ENCODE measurements around the gene CYB5RL. TPM values are rescaled to one million over a fixed set of nuclear protein-coding genes. Genes with fewer than 3 reads are reported as not detected.

CYB5RL gene
- total RNA-seq, 1 experiment from 2014 or later = 3.6 TPM

DNA sequence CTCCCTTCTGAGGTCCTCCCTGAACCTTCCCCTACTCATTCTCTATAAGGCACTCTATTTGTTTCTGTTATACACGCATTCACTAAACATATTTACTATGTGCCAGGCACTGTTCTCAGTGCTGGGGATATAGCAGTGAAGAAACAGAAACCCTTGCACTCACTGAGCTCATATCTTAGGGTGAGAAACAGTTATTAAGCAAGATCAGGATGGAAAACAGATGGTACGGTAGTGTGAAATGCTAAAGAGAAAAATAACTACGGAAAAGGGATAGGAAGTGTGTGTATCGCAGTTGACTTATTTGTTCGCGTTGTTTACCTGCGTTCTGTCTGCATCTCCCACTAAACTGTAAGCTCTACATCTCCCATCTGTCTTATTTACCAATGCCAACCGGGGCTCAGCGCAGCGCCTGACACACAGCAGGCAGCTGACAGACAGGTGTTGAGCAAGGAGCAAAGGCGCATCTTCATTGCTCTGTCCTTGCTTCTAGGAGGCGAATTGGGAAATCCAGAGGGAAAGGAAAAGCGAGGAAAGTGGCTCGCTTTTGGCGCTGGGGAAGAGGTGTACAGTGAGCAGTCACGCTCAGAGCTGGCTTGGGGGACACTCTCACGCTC is 572 bp downstream of the CYB5RL start:
- H3K9me2 ChIP-seq (replicated peaks; ENCODE audit: low read length) = no peaks in the 10 kb centered on the region
- no peaks in the 10 kb centered on the region for H3F3A ChIP-seq (ENCODE audit: low read length, unreplicated experiment)
- H3K27ac ChIP-seq (ENCODE audit: low read length) = no peak overlapping the region
- H4K20me1 ChIP-seq (ENCODE audit: low read length) = 0 out of 2 replicates have a peak, but pooled peaks cover 8% of the 10 kb centered on the region
- H3K27me3 ChIP-seq (ENCODE audit: low read length) = no peaks in the 10 kb centered on the region
- H3K9me3 ChIP-seq (ENCODE audit: low read length) = no peaks in the 10 kb centered on the region
- intact Hi-C loops (cut with micrococcal nuclease) = loop anchor here (1.0 kb wide), 1 partner anchor 129 kb away; no protein-coding TSS in a partner anchor
- H3K4me1 ChIP-seq (ENCODE audit: insufficient read depth, low read length) = peaks cover 24% of the 10 kb centered on the region
- H3K9ac ChIP-seq (ENCODE audit: low read length) = peak overlapping the region; percentile 95
- BruUV-seq (replicated peaks) = TSS peak; percentile 75
- H3K4me2 ChIP-seq (ENCODE audit: low read length) = peak overlapping the region; percentile 89
- peak overlapping the region; percentile 97 for H3K4me3 ChIP-seq (ENCODE audit: low read length)
- DNase-seq (no peak), ATAC-seq (peak; percentile 32)
- TF ChIP-seq, protein P1, sequence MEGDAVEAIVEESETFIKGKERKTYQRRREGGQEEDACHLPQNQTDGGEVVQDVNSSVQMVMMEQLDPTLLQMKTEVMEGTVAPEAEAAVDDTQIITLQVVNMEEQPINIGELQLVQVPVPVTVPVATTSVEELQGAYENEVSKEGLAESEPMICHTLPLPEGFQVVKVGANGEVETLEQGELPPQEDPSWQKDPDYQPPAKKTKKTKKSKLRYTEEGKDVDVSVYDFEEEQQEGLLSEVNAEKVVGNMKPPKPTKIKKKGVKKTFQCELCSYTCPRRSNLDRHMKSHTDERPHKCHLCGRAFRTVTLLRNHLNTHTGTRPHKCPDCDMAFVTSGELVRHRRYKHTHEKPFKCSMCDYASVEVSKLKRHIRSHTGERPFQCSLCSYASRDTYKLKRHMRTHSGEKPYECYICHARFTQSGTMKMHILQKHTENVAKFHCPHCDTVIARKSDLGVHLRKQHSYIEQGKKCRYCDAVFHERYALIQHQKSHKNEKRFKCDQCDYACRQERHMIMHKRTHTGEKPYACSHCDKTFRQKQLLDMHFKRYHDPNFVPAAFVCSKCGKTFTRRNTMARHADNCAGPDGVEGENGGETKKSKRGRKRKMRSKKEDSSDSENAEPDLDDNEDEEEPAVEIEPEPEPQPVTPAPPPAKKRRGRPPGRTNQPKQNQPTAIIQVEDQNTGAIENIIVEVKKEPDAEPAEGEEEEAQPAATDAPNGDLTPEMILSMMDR (conservative IDR thresholded peaks at IDR 0.05; ENCODE audit: low read depth, low read length) = no peak
- ChIA-PET POLR2A (ENCODE audit: unreplicated experiment) (interaction anchor here (0.6 to 0.7 kb wide), 3 partner anchors 233 to 735 kb away, joined by 4 to 7 read pairs (median 5); no protein-coding TSS in a partner anchor), CTCF (interaction anchor here (0.7 to 1.0 kb wide), 2 partner anchors 17 to 290 kb away, joined by 3 to 14 read pairs; no protein-coding TSS in a partner anchor)
- peak overlapping the region; percentile 91 for H2AFZ ChIP-seq (ENCODE audit: low read length)
- H3K79me2 ChIP-seq (ENCODE audit: low read length) = peaks cover 33% of the 10 kb centered on the region
- 0 out of 2 replicates have a peak, but pooled peaks cover 2% of the 10 kb centered on the region for H3K36me3 ChIP-seq (ENCODE audit: low read depth, low read length)

DNA sequence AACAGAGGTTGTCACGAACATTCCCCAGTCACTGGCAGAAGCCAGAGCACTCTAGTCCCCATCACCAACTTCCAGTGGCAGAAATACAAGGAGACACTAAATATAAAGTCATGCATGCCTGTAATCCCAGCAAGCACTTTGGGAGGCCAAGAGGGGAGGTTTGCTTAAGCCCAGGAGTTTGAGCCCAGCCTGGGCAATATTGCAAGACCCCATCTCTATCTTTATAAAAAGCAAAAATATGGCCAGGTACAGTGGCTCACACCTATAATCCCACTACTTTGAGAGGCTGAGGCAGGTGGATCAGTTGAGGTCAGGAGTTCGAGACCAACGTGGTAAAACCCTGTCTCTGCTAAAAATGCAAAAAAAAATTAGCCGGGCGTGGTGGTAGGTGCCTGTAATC is 6.4 kb downstream of the CYB5RL start:
- Histone ChIP-seq H3F3A (ENCODE audit: low read length, unreplicated experiment) (no peaks in the 10 kb centered on the region), H3K9me2 (replicated peaks; ENCODE audit: low read length) (no peaks in the 10 kb centered on the region), H3K27ac (ENCODE audit: low read length) (no peak overlapping the region), H3K36me3 (ENCODE audit: low read depth, low read length) (no peaks in the 10 kb centered on the region), H2AFZ (ENCODE audit: low read length) (no peak overlapping the region), H3K4me1 (ENCODE audit: insufficient read depth, low read length) (no peaks in the 10 kb centered on the region), H3K4me3 (ENCODE audit: low read length) (no peak overlapping the region), H3K27me3 (ENCODE audit: low read length) (no peaks in the 10 kb centered on the region), H4K20me1 (ENCODE audit: low read length) (no peaks in the 10 kb centered on the region), H3K79me2 (ENCODE audit: low read length) (no peaks in the 10 kb centered on the region), H3K4me2 (ENCODE audit: low read length) (no peak overlapping the region), H3K9me3 (ENCODE audit: low read length) (no peaks in the 10 kb centered on the region), H3K9ac (ENCODE audit: low read length) (no peak overlapping the region)
- ChIA-PET CTCF (no interaction called here), POLR2A (ENCODE audit: unreplicated experiment) (no interaction called here)
- TF ChIP-seq EZH2 (IDR thresholded peaks at IDR 0.05; ENCODE audit: low read length, unreplicated experiment) = no peak
- TF ChIP-seq, protein P1 (conservative IDR thresholded peaks at IDR 0.05; ENCODE audit: low read depth, low read length) = no peak
- no peak for TF ChIP-seq EZH2phosphoT487 (IDR thresholded peaks at IDR 0.05; ENCODE audit: borderline replicate concordance, low read length)
- BruUV-seq (replicated peaks) = no TSS peak
- no peak for ATAC-seq
- no peak for DNase-seq
- intact Hi-C loops (cut with micrococcal nuclease) = no loop called here

DNA sequence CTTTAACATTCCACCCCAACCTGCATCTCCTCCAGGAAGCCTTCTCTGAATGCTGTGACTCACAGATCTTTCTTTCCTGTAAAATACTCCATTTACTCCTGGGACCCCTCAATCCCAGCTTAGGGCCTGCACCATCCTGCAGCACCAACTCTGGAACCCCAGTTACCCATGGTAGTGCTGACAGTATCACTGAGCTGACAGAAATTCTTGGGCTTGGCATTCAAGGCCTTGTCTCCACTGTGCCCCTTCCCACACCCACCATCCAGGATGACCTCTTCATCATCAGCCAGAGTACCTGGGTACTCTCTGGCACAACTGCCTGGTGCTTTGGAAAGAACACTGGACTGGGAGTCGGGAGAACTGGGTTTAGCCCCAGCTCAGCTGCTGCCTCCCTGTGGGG is 8.3 kb downstream of the CYB5RL start:
- CTCF ChIA-PET = no interaction called here

More for the DNA sequence above, 8.3 kb downstream of the CYB5RL start:
- H3K4me1 ChIP-seq (ENCODE audit: insufficient read depth, low read length) = no peaks in the 10 kb centered on the region
- TF ChIP-seq, protein P1 (conservative IDR thresholded peaks at IDR 0.05; ENCODE audit: low read depth, low read length) = no peak
- no peak for TF ChIP-seq EZH2 (IDR thresholded peaks at IDR 0.05; ENCODE audit: low read length, unreplicated experiment)
- no peak for TF ChIP-seq EZH2phosphoT487 (IDR thresholded peaks at IDR 0.05; ENCODE audit: borderline replicate concordance, low read length)
- no peaks in the 10 kb centered on the region for H3K9me2 ChIP-seq (replicated peaks; ENCODE audit: low read length)
- H3F3A ChIP-seq (ENCODE audit: low read length, unreplicated experiment) = no peaks in the 10 kb centered on the region
- H3K9ac ChIP-seq (ENCODE audit: low read length) = no peak overlapping the region
- intact Hi-C loops (cut with micrococcal nuclease) = no loop called here
- H3K4me2 ChIP-seq (ENCODE audit: low read length) = no peak overlapping the region
- H4K20me1 ChIP-seq (ENCODE audit: low read length) = no peaks in the 10 kb centered on the region
- no peaks in the 10 kb centered on the region for H3K27me3 ChIP-seq (ENCODE audit: low read length)
- H3K27ac ChIP-seq (ENCODE audit: low read length) = no peak overlapping the region
- H2AFZ ChIP-seq (ENCODE audit: low read length) = no peak overlapping the region
- no peak overlapping the region for H3K4me3 ChIP-seq (ENCODE audit: low read length)
- H3K9me3 ChIP-seq (ENCODE audit: low read length) = no peaks in the 10 kb centered on the region
- H3K36me3 ChIP-seq (ENCODE audit: low read depth, low read length) = 0 out of 2 replicates have a peak, but pooled peaks cover under 1% of the 10 kb centered on the region
- H3K79me2 ChIP-seq (ENCODE audit: low read length) = no peaks in the 10 kb centered on the region
- ATAC-seq (no peak), DNase-seq (no peak)
- POLR2A ChIA-PET (ENCODE audit: unreplicated experiment) = no interaction called here
- BruUV-seq (replicated peaks) = no TSS peak

Measured in PC-3 (cell line).